WTC11 (cell line): ENCODE results near the gene ZNF362. TPM values are rescaled to one million over a fixed set of nuclear protein-coding genes. Genes with fewer than 3 reads are reported as not detected.

ENCODE experiments used
- ATAC-seq: fragments of 200-7000 bp; cut with Tn5 transposase; 2 replicates; pipeline ENCODE4 v1.10.0; 2021; ENCODE audit warnings: mild to moderate bottlenecking, moderate library complexity
- CTCF ChIA-PET: fragments of 300-600 bp; sonication (Branson Sonifier 250); formaldehyde crosslinking; loops from one replicate; lab custom pipeline; 2021; ENCODE audit warnings: antibody characterized with exemption; lab: Charles Lee
- POLR2A ChIA-PET: fragments of 350-600 bp; sonication (Branson Sonifier 250); formaldehyde crosslinking; loops from one replicate; lab custom pipeline; 2021; ENCODE audit warnings: antibody characterized with exemption; lab: Charles Lee
- DNase-seq: peaks from one replicate; pipeline ENCODE4 v3.0.0; 2021; ENCODE audit warnings: low spot score
- H3K27ac Mint-ChIP-seq: 2 replicates; pipeline ENCODE4 v1.8.0; 2021; ENCODE audit warnings: mixed read lengths
- H3K27me3 Mint-ChIP-seq: 2 replicates; pipeline ENCODE4 v1.8.0; 2021; ENCODE audit warnings: low read depth, mild to moderate bottlenecking, moderate library complexity, mixed read lengths
- H3K36me3 Mint-ChIP-seq: 2 replicates; pipeline ENCODE4 v1.8.0; 2021; ENCODE audit warnings: mixed read lengths
- H3K4me1 Mint-ChIP-seq: 2 replicates; pipeline ENCODE4 v1.8.0; 2022; ENCODE audit warnings: mixed read lengths
- H3K4me3 Mint-ChIP-seq: 2 replicates; pipeline ENCODE4 v1.8.0; 2021; ENCODE audit warnings: mild to moderate bottlenecking, moderate library complexity, mixed read lengths
- H3K9me3 Mint-ChIP-seq: 2 replicates; pipeline ENCODE4 v1.8.0; 2021; ENCODE audit warnings: mixed read lengths
- E2F5 ChIP-seq: sonication (generic); formaldehyde crosslinking; IDR thresholded peaks from 2 replicates; pipeline ENCODE4 v1.8.1; 2022; ENCODE audit warnings: mild to moderate bottlenecking, moderate library complexity, missing genetic modification reagents
- ELF4 ChIP-seq: sonication (generic); formaldehyde crosslinking; IDR thresholded peaks from 2 replicates; pipeline ENCODE4 v1.8.1; 2022; ENCODE audit warnings: low read depth, mild to moderate bottlenecking, moderate library complexity, missing genetic modification reagents
- ESRRA ChIP-seq: sonication (generic); formaldehyde crosslinking; IDR thresholded peaks from 2 replicates; pipeline ENCODE4 v1.8.1; 2022; ENCODE audit warnings: mild to moderate bottlenecking, missing genetic modification reagents, borderline replicate concordance
- FOXP1 ChIP-seq: sonication (generic); formaldehyde crosslinking; IDR thresholded peaks from 2 replicates; pipeline ENCODE4 v1.8.0; 2022; ENCODE audit warnings: missing genetic modification reagents, mild to moderate bottlenecking, moderate library complexity, borderline replicate concordance
- GTF2I ChIP-seq: fragments of 250-450 bp; sonication (Bioruptor Pico); conservative IDR thresholded peaks from 2 replicates; pipeline ENCODE4 v1.4.0; 2021; ENCODE audit warnings: mild to moderate bottlenecking
- HMGA2 ChIP-seq: fragments of 250-450 bp; sonication (Bioruptor Pico); IDR thresholded peaks from 2 replicates; pipeline ENCODE4 v1.4.0; 2021; ENCODE audit warnings: mild to moderate bottlenecking, moderate library complexity
- JUN ChIP-seq: sonication (generic); formaldehyde crosslinking; IDR thresholded peaks from 2 replicates; pipeline ENCODE4 v1.8.0; 2023; ENCODE audit warnings: mild to moderate bottlenecking, missing genetic modification reagents
- NFYB ChIP-seq: sonication (generic); formaldehyde crosslinking; conservative IDR thresholded peaks from 2 replicates; pipeline ENCODE4 v1.8.0; 2022; ENCODE audit warnings: low read depth, missing genetic modification reagents
- NR1H2 ChIP-seq: sonication (generic); formaldehyde crosslinking; IDR thresholded peaks from 2 replicates; pipeline ENCODE4 v1.9.0; 2021; ENCODE audit warnings: mild to moderate bottlenecking, moderate library complexity, missing genetic modification reagents
- TEAD1 ChIP-seq: sonication (generic); formaldehyde crosslinking; IDR thresholded peaks from 2 replicates; pipeline ENCODE4 v1.8.0; 2022; ENCODE audit warnings: mild to moderate bottlenecking, missing genetic modification reagents
- USF1 ChIP-seq: sonication (generic); formaldehyde crosslinking; IDR thresholded peaks from 2 replicates; pipeline ENCODE4 v1.8.0; 2022; ENCODE audit warnings: mild to moderate bottlenecking, missing genetic modification reagents
- ZNF138 ChIP-seq: sonication (generic); formaldehyde crosslinking; conservative IDR thresholded peaks from 2 replicates; pipeline ENCODE4 v1.8.1; 2022; ENCODE audit warnings: mild to moderate bottlenecking, moderate library complexity, missing genetic modification reagents
- ZNF232 ChIP-seq: sonication (generic); formaldehyde crosslinking; IDR thresholded peaks from 2 replicates; pipeline ENCODE4 v1.8.0; 2022; ENCODE audit warnings: mild to moderate bottlenecking, missing genetic modification reagents
- ZNF425 ChIP-seq: fragments of 250-450 bp; sonication (Bioruptor Pico); conservative IDR thresholded peaks from 2 replicates; pipeline ENCODE4 v1.9.0; 2021; ENCODE audit warnings: mild to moderate bottlenecking
- total RNA-seq: library from RNA; stranded (reverse); gene quantifications from 3 replicates; pipeline ENCODE4 v1.2.3, GENCODE V29; 2021
- TF ChIP-seq, protein P1 (sequence below): fragments of 250-450 bp; sonication (Bioruptor Pico); IDR thresholded peaks from 2 replicates; pipeline ENCODE4 v1.9.0; 2021; ENCODE audit warnings: moderate library complexity, mild to moderate bottlenecking, inconsistent platforms, borderline replicate concordance
- TF ChIP-seq, protein P2 (sequence below): sonication (generic); formaldehyde crosslinking; IDR thresholded peaks from 2 replicates; pipeline ENCODE4 v1.8.0; 2022; ENCODE audit warnings: mild to moderate bottlenecking, missing genetic modification reagents
- TF ChIP-seq, protein P3 (sequence below): sonication (generic); formaldehyde crosslinking; IDR thresholded peaks from 2 replicates; pipeline ENCODE4 v1.8.0; 2023; ENCODE audit warnings: missing genetic modification reagents, mild to moderate bottlenecking, borderline replicate concordance
- TF ChIP-seq, protein P4 (sequence below): fragments of 250-450 bp; sonication (Bioruptor Pico); IDR thresholded peaks from 2 replicates; pipeline ENCODE4 v2.1.2; 2022; ENCODE audit warnings: mild to moderate bottlenecking, moderate library complexity
- TF ChIP-seq, protein P5 (sequence below): sonication (generic); formaldehyde crosslinking; IDR thresholded peaks from 2 replicates; pipeline ENCODE4 v1.8.0; 2022; ENCODE audit warnings: missing genetic modification reagents

The ZNF362 gene
- total RNA-seq, 1 experiment from 2014 or later: 24.2 TPM

DNA sequence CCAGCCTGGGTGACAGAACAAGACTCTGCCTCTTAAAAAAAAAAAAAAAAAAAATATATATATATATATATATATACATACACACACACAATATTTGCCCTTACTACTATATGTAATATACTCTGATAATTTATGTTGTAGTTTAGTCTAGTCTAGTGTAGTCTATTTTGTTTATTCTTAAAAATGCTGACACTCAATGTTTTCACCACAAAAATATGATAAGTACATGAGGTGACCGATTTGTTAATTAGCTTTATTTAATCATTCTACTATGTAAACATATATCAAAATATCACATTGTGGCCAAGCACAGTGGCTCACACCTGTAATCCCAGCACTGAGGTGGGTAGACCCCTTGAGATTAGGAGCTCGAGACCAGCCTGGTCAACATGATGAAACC, 19.8 kb upstream of the ZNF362 start (continued):
- TF ChIP-seq, protein P1, sequence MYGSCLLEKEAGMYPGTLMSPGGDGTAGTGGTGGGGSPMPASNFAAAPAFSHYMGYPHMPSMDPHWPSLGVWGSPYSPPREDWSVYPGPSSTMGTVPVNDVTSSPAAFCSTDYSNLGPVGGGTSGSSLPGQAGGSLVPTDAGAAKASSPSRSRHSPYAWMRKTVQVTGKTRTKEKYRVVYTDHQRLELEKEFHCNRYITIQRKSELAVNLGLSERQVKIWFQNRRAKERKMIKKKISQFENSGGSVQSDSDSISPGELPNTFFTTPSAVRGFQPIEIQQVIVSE: no peak

DNA sequence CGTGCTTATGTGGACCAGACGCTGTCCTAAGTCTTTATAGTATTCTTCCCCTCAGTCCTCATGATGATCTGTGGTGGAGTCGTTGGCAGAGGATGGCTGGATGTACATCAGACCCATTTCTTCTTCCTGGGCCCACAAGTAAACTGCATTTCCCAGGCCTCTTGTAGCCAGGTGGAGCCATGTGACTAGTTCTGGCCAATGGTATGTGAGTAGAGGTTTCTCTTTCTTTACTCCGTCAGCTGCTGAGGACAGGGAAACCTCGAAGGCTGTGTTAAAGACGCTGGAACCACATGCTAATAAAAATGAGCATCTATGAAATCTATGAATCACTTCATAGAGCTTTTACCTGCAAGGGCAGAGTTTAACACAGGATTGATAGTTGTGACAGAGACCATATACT, 18.7 kb upstream of the ZNF362 start:
- no peak overlapping the region for H3K27ac Mint-ChIP-seq
- no peak overlapping the region for H3K4me3 Mint-ChIP-seq
- POLR2A ChIA-PET: no interaction called here
- no peak for DNase-seq
- CTCF ChIA-PET: no interaction called here
- H3K36me3 Mint-ChIP-seq: peaks cover 2% of the 10 kb centered on the region; the same call in 1 of the 2 replicates
- H3K27me3 Mint-ChIP-seq: peaks cover 5% of the 10 kb centered on the region; the same call in 1 of the 2 replicates
- peaks cover 16% of the 10 kb centered on the region for H3K4me1 Mint-ChIP-seq
- peak; percentile 53 for ATAC-seq
- H3K9me3 Mint-ChIP-seq: peaks cover 3% of the 10 kb centered on the region
- TF ChIP-seq ZNF232 (CRISPR knock-in tag): no peak
- no peak for TF ChIP-seq ELF4 (CRISPR knock-in tag)
- TF ChIP-seq ZNF425 (CRISPR knock-in tag): no peak
- TF ChIP-seq, protein P2, sequence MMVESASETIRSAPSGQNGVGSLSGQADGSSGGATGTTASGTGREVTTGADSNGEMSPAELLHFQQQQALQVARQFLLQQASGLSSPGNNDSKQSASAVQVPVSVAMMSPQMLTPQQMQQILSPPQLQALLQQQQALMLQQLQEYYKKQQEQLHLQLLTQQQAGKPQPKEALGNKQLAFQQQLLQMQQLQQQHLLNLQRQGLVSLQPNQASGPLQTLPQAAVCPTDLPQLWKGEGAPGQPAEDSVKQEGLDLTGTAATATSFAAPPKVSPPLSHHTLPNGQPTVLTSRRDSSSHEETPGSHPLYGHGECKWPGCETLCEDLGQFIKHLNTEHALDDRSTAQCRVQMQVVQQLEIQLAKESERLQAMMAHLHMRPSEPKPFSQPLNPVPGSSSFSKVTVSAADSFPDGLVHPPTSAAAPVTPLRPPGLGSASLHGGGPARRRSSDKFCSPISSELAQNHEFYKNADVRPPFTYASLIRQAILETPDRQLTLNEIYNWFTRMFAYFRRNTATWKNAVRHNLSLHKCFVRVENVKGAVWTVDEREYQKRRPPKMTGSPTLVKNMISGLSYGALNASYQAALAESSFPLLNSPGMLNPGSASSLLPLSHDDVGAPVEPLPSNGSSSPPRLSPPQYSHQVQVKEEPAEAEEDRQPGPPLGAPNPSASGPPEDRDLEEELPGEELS: no peak
- TF ChIP-seq ZNF138 (CRISPR knock-in tag): no peak
- no peak for TF ChIP-seq E2F5
- TF ChIP-seq HMGA2: no peak
- TF ChIP-seq JUN (CRISPR knock-in tag): no peak
- no peak for TF ChIP-seq ESRRA (CRISPR knock-in tag)
- no peak for TF ChIP-seq FOXP1 (CRISPR knock-in tag)
- TF ChIP-seq, protein P3, sequence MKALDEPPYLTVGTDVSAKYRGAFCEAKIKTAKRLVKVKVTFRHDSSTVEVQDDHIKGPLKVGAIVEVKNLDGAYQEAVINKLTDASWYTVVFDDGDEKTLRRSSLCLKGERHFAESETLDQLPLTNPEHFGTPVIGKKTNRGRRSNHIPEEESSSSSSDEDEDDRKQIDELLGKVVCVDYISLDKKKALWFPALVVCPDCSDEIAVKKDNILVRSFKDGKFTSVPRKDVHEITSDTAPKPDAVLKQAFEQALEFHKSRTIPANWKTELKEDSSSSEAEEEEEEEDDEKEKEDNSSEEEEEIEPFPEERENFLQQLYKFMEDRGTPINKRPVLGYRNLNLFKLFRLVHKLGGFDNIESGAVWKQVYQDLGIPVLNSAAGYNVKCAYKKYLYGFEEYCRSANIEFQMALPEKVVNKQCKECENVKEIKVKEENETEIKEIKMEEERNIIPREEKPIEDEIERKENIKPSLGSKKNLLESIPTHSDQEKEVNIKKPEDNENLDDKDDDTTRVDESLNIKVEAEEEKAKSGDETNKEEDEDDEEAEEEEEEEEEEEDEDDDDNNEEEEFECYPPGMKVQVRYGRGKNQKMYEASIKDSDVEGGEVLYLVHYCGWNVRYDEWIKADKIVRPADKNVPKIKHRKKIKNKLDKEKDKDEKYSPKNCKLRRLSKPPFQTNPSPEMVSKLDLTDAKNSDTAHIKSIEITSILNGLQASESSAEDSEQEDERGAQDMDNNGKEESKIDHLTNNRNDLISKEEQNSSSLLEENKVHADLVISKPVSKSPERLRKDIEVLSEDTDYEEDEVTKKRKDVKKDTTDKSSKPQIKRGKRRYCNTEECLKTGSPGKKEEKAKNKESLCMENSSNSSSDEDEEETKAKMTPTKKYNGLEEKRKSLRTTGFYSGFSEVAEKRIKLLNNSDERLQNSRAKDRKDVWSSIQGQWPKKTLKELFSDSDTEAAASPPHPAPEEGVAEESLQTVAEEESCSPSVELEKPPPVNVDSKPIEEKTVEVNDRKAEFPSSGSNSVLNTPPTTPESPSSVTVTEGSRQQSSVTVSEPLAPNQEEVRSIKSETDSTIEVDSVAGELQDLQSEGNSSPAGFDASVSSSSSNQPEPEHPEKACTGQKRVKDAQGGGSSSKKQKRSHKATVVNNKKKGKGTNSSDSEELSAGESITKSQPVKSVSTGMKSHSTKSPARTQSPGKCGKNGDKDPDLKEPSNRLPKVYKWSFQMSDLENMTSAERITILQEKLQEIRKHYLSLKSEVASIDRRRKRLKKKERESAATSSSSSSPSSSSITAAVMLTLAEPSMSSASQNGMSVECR: no peak
- TF ChIP-seq TEAD1: no peak
- TF ChIP-seq, protein P4, sequence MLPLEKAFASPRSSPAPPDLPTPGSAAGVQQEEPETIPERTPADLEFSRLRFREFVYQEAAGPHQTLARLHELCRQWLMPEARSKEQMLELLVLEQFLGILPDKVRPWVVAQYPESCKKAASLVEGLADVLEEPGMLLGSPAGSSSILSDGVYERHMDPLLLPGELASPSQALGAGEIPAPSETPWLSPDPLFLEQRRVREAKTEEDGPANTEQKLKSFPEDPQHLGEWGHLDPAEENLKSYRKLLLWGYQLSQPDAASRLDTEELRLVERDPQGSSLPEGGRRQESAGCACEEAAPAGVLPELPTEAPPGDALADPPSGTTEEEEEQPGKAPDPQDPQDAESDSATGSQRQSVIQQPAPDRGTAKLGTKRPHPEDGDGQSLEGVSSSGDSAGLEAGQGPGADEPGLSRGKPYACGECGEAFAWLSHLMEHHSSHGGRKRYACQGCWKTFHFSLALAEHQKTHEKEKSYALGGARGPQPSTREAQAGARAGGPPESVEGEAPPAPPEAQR: no peak
- TF ChIP-seq, protein P5, sequence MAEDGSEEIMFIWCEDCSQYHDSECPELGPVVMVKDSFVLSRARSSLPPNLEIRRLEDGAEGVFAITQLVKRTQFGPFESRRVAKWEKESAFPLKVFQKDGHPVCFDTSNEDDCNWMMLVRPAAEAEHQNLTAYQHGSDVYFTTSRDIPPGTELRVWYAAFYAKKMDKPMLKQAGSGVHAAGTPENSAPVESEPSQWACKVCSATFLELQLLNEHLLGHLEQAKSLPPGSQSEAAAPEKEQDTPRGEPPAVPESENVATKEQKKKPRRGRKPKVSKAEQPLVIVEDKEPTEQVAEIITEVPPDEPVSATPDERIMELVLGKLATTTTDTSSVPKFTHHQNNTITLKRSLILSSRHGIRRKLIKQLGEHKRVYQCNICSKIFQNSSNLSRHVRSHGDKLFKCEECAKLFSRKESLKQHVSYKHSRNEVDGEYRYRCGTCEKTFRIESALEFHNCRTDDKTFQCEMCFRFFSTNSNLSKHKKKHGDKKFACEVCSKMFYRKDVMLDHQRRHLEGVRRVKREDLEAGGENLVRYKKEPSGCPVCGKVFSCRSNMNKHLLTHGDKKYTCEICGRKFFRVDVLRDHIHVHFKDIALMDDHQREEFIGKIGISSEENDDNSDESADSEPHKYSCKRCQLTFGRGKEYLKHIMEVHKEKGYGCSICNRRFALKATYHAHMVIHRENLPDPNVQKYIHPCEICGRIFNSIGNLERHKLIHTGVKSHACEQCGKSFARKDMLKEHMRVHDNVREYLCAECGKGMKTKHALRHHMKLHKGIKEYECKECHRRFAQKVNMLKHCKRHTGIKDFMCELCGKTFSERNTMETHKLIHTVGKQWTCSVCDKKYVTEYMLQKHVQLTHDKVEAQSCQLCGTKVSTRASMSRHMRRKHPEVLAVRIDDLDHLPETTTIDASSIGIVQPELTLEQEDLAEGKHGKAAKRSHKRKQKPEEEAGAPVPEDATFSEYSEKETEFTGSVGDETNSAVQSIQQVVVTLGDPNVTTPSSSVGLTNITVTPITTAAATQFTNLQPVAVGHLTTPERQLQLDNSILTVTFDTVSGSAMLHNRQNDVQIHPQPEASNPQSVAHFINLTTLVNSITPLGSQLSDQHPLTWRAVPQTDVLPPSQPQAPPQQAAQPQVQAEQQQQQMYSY (CRISPR knock-in tag): no peak
- TF ChIP-seq GTF2I (CRISPR knock-in tag): no peak
- TF ChIP-seq USF1 (CRISPR knock-in tag): peak; percentile 83
- no peak for TF ChIP-seq NR1H2
- peak; percentile 38; the same call in 1 of the 2 replicates for TF ChIP-seq NFYB
